Type B pancreatic cell (in vitro differentiated cells): Measurements from ENCODE around the gene TSHZ1. TPM values are rescaled to one million over a fixed set of nuclear protein-coding genes. Genes with fewer than 3 reads are reported as not detected.
A peak's percentile ranks its signal among the peaks of the same experiment; 100 is the strongest.

Source experiments
- DNase-seq: peaks from one replicate; pipeline ENCODE4 v3.0.0; 2021; ENCODE audit warnings: mixed read lengths; ENCODE audit not compliant: unreplicated experiment; ENCODE audit errors: extremely low spot score
- H3K27ac Mint-ChIP-seq: 2 replicates; pipeline ENCODE4 v1.8.0; 2021; ENCODE audit warnings: mild to moderate bottlenecking, mixed read lengths
- H3K27me3 Mint-ChIP-seq: 2 replicates; pipeline ENCODE4 v1.8.0; 2021; ENCODE audit warnings: mixed read lengths
- H3K36me3 Mint-ChIP-seq: 2 replicates; pipeline ENCODE4 v1.8.0; 2021; ENCODE audit warnings: mixed read lengths
- H3K4me1 Mint-ChIP-seq: one replicate; pipeline ENCODE4 v1.8.0; 2021; ENCODE audit warnings: mixed read lengths; ENCODE audit not compliant: unreplicated experiment
- H3K4me3 Mint-ChIP-seq: 2 replicates; pipeline ENCODE4 v1.8.0; 2021; ENCODE audit warnings: mild to moderate bottlenecking, mixed read lengths
- H3K9me3 Mint-ChIP-seq: 2 replicates; pipeline ENCODE4 v1.8.0; 2021; ENCODE audit warnings: mixed read lengths
- CTCF ChIP-seq: fragments of 200-600 bp; sonication (generic); conservative IDR thresholded peaks from 2 replicates; pipeline ENCODE4 v1.5.0; 2021; ENCODE audit warnings: antibody characterized with exemption, mild to moderate bottlenecking
- total RNA-seq: library from RNA; stranded (reverse); gene quantifications from 2 replicates; pipeline ENCODE4 v1.2.1, GENCODE V29; 2021; ENCODE audit warnings: low replicate concordance

The TSHZ1 gene
- total RNA-seq, 1 donor from 2014 or later: 79.9 TPM

GRCh38 chr18:75244351-75245313, 34.0 kb downstream of the TSHZ1 start:
- peak overlapping the region; percentile 30 for H3K4me3 Mint-ChIP-seq
- no peaks in the 10 kb centered on the region for H3K27me3 Mint-ChIP-seq
- peaks cover 20% of the 10 kb centered on the region for H3K36me3 Mint-ChIP-seq
- H3K9me3 Mint-ChIP-seq: no peaks in the 10 kb centered on the region
- DNase-seq: no peak
- no peak overlapping the region for H3K27ac Mint-ChIP-seq
- H3K4me1 Mint-ChIP-seq: peaks cover 74% of the 10 kb centered on the region
- peak; percentile 34 for TF ChIP-seq CTCF

GRCh38 chr18:75246721-75247610, 36.4 kb downstream of the TSHZ1 start:
- no peaks in the 10 kb centered on the region for H3K27me3 Mint-ChIP-seq
- no peaks in the 10 kb centered on the region for H3K9me3 Mint-ChIP-seq
- H3K36me3 Mint-ChIP-seq: peaks cover 2% of the 10 kb centered on the region
- DNase-seq: no peak
- peak overlapping the region; percentile 71 for H3K4me3 Mint-ChIP-seq
- peak overlapping the region; percentile 27 for H3K27ac Mint-ChIP-seq
- H3K4me1 Mint-ChIP-seq: peaks cover 71% of the 10 kb centered on the region
- no peak for TF ChIP-seq CTCF

GRCh38 chr18:75247611-75248421, 37.2 kb downstream of the TSHZ1 start:
- peak overlapping the region; percentile 71 for H3K4me3 Mint-ChIP-seq
- no peak for TF ChIP-seq CTCF
- DNase-seq: no peak
- no peaks in the 10 kb centered on the region for H3K27me3 Mint-ChIP-seq
- H3K4me1 Mint-ChIP-seq: peaks cover 63% of the 10 kb centered on the region
- H3K36me3 Mint-ChIP-seq: no peaks in the 10 kb centered on the region
- H3K27ac Mint-ChIP-seq: peak overlapping the region; percentile 27
- no peaks in the 10 kb centered on the region for H3K9me3 Mint-ChIP-seq

- H3K36me3 Mint-ChIP-seq: no peaks in the 10 kb centered on the region
- H3K27me3 Mint-ChIP-seq: no peaks in the 10 kb centered on the region
- DNase-seq: no peak
- no peak for TF ChIP-seq CTCF
- H3K9me3 Mint-ChIP-seq: no peaks in the 10 kb centered on the region
- peaks cover 63% of the 10 kb centered on the region for H3K4me1 Mint-ChIP-seq
- peak overlapping the region; percentile 71 for H3K4me3 Mint-ChIP-seq
- peak overlapping the region; percentile 27 for H3K27ac Mint-ChIP-seq
These were observed 38.0 kb downstream of the TSHZ1 start for GRCh38 chr18:75248426-75249174.
